ENCODE results near the gene FZR1.

Gene FZR1

GRCh38 chr19:3505598-3506383, at the start of gene FZR1:
FZR1 (plus strand) TSS chr19:3506311; CDS start chr19:3522990, 16,679 bp downstream.
- DNase-seq = peak; percentile 97

- no peak for DNase-seq
Measured at GRCh38 chr19:3456925-3457527, 49.1 kb upstream of the FZR1 start.

- no peak for DNase-seq
Measured at GRCh38 chr19:3457528-3458228, 48.4 kb upstream of the FZR1 start.

DNA sequence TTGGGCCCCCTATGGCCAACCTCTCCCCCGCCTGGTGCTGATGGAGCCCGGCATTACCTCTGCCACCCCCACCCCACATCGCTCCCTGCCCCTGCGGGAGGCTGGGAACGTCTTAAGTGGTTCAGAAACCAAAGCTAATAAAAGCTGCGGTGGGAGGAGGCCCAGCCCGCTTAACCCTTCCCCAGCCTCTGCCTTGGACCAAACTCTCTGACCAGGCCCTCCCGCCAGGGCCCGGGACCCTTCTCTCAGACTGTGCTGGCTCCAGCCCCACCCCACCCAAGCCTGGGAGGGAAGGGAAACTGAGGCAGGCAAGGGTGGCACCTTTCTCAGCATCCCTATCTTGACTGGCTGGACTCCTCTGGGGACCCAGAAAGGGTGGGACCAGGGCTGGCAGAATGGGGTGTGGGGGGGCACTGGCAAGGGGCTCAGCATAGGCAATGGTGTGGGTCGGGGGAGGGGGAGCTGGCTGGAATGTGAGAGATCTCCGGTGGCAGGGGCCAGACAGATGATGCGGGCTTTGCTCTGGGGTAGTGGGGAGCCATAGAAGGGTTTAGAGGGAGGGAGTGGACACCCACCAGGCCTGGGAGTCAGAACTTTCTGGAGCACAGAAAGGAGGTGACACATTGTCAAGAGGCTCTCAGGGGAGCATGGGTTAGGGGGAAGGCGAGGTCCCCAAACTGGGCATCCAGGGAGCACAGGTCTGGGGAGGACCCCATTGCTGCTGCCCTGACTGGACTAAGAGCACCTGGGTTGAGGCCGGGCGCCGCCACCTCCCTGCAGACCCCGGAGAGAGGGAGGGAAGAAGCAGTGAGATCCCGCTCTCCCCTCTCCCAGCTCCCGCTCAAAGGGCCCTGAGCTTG, 47.7 kb upstream of the FZR1 start:
- no peak for DNase-seq

DNA sequence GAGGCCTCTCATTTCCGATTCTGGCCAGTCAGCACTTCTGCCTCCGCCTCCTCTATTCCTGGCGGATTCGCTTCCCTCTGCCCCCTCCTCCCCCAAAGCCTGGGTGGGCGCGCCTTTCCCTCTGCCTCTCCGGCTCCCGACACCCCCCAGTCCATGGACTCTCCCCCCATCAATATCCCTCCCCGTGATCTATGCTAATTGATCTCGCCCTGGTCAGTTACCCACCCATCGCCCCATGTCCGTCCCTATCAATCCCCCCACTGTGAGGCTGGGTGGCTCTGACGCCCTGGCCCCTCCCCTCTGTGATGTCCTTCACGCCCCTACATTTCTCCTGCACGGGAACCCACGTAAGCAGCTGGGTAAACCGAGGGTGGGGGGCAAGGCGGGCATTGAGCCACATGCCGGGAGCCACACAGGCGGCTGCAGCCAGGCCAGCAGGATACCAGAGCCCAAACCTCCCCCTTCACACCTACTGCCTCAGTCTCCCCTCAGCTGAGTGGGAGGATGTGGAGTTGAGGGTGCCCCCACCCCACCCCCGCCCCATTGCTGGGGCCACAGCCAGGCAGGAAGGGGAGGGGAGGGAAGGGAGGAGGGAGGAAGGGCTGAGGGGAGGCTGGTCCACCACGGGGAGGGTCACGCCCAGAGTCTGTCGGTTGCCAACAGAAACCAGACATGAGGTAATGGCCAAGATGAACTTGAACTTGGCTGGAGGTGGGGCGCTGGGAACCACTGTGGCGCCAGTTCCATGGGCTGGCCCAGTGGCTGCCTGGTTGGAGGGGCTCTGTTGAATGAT, 46.8 kb upstream of the FZR1 start:
- no peak for DNase-seq

DNA sequence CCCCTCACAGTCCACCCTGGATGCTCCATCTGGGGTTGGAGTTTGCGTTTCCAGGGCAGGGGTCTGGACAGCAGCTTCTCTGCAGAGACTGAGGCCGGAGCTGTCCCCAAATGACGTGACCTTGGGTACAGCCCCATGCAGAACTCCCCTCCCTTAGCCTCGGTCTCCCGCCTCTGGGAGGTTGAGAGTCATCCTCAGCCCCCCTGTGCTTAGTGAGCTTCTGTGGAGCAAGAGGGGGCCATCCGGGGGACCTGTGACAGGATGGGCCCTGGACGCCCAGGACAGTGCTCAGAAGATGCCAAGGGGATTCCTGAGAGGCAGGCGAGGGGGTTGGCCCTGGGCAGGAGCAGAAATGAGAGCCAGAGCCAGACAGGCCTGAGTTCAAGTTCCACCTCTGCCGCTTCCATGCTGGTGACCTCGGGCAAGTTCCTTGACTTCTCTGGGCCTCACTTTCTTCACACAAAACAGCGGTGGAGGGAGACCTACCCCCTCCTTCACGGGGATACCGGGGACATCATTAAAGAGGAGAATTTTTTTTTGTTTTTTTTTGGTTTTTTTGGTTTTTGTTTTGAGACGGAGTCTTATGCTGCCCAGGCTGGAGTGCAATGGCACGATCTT, 46.0 kb upstream of the FZR1 start:
- DNase-seq = no peak

- no peak for DNase-seq
Measured at GRCh38 chr19:3462991-3463713, 43.0 kb upstream of the FZR1 start.

DNA sequence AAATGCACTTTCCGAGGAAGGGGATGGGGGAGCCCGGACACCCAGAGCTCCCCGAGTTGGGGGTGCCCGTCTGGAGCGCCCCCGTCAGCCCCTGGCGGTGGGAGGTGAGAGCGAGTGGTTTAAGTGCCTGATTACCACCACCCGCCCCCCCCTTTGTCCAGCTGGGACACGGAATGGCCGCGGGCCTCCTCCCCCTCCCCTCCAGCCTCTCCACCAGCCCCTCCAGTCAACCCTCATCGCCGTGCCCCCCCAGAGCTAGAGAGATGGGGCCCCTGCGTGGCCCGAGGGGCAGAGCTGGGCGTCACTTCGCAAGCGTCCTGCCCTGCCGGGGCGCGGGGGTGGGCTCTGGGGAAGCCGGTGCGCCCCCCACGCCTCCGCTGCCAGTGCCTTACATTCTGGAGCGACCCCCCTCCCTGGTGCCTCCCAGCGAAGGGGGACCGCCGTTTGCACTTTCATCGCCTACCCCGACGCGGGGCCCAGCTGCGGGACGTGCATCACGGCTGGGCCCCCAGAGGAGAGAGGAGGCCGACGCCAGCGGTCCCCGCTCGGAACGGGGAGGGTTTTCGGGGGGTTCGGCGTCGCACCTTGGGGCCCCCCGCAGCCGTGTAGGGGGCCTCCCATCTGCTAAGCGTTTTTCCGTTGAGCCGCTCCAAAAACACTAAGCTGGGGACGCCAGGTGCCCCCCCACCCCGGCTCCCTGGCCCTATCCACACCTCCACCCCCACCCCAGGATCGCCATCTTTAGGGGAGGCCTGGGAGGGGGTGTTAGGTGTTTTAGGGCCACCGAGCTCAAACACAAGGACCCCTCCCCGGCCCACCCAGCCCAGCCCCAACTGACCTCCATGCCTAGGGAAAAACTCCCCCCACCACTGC, 42.2 kb upstream of the FZR1 start:
- no peak for DNase-seq

GRCh38 chr19:3464587-3465235, 41.4 kb upstream of the FZR1 start:
- DNase-seq = no peak

GRCh38 chr19:3465552-3465951, 40.6 kb upstream of the FZR1 start:
- no peak for DNase-seq

GRCh38 chr19:3466635-3467034, 39.5 kb upstream of the FZR1 start:
- DNase-seq = no peak

DNA sequence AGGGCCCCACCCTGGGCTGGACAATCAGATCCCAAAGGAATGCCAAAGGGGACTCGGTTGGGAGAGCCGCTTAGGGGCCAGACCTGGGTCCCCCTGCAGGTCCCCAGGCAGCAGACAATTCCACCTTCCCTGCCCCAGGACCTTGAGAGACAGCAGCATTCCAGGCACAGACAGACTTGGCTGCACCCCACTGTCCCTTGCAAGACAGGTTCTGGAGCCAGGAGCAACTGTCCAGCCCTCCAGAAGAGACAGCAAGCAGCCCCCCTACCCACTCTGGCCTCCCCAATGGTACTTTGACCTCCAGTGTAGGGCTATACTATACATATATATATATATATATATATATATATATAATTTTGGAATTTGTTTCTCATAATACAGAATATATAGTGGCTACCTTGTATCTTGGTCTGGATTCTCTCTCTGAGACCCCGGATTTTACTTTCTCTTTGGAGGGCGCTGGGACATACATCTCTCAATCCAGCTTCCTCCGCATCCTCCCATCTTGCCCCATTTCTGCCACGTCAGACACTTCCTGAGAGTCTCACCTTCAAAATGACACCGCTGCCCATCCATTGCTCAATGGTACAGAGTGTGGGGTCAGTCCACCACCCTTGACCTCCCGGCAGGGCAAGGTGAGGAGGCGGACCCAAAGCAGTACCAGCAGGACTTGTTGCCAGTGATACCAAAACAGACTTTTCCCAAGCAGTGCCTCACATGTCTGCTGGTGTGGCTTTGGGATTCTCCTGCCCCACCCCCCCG, 38.5 kb upstream of the FZR1 start:
- DNase-seq = no peak

DNA sequence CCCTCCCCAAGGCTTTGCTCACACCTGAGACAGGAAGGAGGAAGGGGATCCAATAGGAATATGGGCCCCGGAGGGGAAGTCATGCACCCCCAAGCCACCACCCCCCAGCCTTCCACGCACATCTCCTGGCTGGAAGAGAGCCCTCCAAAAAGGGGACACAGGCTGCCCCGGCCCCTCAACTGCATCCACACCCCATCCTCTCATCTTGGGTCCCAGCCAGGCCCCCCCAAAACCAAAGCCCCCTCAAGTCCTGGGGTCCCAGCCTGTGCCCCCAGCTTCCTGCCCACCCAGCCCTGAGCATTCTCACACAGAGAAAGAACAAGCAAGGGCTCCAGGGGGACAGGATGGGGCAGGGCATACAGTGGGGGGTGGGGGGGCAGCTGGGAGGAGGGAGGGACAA, 37.9 kb upstream of the FZR1 start:
- DNase-seq = no peak

DNA sequence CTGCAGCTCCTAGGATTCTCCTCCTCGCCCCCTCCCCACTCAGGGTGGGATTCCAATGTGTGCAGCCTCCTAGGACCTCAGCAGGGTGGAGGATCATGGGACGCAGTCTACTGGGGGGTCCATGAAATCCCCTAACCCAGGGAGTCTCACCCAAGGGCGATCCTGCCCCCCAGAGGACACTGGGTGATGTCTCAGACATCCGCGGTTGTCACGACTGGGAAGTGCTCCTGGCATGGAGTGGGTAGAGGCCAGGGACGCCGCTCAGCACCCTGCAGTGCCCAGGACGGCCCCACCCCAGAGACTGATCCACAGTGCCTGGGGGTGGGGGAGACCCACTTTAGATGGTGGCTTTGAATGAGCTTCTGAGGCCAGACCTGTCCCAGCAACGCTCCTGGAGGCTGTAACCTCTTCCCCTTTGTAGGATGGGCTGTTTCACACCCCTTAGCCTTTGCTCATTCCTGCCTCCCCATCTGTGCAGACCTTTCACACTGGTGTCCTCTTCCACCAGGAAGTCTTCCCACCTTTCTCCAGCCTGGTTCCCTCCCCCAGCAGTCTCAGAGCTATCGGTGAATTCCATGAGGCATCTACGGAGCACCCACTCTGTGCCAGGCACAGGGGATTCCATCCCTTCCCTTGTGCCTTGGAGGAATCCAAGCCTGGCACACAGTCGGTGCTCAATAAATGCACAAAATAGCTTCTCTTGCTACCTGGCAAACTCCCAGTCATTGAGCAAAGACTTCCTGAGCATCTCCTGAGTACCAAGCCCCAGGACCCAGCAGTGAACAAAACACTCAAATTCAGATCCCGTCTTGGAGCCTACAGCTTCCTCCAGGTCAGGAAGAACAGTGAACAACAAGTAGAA, 36.2 kb upstream of the FZR1 start:
- no peak for DNase-seq

DNA sequence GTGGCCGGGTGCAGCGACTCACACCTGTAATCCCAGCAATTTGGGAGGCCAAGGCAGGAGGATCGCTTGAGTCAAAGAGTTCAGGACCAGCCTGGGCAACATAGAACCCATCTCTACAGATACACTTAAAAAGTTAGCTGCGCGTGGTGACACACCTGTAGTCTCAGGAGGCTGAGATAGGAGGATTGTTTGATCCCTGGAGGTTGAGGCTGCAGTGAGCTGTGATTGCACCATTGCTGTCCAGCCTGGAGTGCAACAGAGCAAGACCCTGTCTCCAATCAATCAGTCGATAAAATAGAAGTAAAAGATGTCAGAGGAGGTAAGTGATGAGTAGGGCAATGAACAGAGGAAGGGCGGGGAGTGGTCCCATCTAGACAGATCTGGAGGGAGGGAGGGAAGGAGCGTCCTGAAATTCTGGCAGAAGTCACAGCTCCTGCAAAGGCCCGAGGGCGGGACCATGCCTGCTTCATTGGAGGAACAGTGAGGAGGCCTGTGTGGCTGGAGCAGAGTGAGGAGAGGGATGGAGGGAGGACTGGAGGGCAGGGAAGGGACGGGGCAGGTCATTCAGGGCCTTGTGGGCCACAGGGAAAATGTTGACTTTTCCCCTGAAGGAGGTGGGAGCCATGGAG, 35.5 kb upstream of the FZR1 start:
- DNase-seq = no peak

DNA sequence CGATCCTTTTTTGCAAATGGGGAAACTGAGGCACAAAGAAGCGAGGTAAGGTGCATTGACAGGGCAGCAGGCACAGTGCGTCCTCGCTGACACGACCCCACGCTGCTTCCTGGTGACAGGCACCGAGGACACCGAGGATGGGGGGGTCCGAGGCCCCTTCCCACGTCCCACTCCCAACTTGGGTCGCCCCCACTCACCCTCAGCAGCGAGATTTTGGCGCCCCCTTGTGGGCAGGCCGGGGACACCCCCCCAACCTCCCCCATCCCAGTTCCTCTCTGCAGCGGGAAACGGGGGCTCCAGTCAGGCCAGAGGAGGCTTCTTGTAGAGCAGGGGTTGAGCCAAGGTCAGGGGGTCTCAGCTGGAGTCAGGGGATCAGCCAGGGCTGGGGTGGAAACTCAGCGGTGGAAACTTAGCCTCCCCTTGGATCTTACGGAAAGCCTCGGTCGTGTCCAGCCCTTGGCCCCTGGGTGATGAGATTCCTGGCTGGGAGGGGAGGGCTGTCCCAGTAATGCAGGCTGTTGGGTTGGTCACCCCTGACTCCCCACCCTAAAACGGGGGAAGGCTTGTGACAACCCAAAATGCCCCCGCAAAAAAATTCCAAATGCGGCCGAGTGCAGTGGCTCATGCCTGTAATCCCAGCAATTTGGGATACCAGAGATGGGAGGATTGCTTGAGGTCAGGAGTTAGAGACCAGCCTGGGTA, 34.0 kb upstream of the FZR1 start:
- DNase-seq = peak; percentile 10

DNA sequence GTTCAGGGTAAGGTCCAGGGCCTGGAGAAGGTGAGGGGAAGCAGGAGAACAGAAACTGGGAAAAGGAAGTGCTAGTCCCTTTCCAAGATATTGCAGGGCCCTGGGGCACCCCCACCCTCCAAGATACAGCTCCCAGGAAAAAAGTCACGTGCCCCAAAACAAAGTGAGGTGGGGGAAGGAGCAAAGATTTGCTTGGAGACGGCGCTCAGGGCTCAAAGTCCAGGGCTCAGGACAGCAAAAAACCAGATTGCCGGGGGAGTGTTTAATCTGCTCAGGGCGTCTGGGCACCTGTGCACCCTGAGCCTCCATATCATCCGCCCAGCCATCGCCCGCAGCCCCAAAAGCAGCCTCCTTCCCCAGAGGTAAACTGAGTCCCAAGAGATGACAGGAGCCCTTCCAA, 32.1 kb upstream of the FZR1 start:
- no peak for DNase-seq

Measured in stimulated activated naive CD4-positive, alpha-beta T cell treated with Interleukin-2 at 50 U/mL for 16 hours (primary cell).